ENCODE results near the gene CD4.

CD4 gene

DNA sequence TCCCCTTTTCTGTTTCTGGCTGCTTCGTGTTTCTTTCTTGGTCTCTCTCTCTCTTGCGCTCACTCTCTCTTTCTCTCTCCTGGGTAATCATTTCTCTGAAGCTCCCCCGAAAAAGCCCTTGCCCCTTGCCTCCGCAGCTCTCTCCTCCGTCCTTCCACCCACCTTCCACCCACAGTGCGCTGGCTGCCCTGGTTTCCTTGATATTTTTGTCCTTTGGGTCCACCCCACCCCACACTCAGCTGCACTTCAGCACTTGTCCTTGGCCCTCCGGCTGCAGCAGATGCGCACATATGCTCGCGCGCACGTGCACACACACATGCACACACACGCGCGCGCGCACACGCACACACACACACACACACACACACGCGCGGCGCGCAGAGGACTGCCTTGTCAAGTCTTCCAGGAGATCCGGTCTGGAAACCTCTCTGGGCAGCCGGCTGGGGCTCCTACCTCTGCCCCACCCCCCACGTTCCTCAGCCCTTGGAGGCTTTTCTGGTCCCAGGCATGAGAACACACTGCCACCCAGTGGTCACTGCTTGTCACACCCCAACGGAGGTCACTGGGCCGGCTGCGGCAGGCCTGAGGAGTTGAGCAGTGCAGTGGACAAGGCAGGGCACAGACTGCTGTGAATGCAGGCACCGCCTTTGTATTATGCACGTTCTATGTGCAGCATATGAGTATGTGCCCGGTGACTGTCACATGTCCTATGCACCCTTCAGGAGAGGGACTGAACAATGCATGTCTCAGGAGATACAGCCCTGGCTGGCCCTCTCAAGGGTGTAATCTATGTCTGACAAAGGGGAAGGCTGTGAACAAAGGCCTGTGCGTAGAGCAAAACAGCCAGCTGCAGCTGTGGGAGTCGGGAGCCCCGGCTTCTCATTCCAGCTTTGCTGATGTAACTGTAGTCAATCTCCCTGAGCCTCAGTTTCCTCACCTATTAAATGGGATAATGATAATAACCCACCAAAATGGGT, 10.5 kb upstream of the CD4 start:
- DNase-seq, result peak; percentile 90

- DNase-seq, result no peak
Measured at GRCh38 chr12:6779708-6780432, 9.5 kb upstream of the CD4 start.

- no peak for DNase-seq
Measured at GRCh38 chr12:6780573-6780972, 8.8 kb upstream of the CD4 start.

DNA sequence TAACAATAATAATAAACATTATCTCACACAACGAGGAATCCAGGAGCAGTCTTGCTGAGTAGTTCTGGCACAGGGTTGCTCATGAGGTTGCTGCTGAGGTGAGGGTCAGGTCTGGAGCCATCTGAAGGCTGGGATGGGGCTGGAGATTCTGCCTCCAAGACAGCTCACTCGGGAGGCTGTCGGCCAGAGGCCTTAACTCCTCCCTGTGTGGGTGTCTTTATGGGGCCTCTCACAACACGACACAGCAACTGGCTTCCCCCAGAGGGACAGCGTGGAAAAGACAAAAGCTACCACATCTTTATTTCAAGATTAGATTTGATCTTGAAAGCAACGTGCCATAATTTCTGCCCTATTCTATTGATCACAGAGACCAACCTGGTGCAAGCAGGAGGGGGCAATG, 7.2 kb upstream of the CD4 start:
- DNase-seq, result no peak

- DNase-seq, result no peak
Measured at GRCh38 chr12:6782850-6783566, 6.3 kb upstream of the CD4 start.

- no peak for DNase-seq
Measured at GRCh38 chr12:6783828-6784227, 5.5 kb upstream of the CD4 start.

DNA sequence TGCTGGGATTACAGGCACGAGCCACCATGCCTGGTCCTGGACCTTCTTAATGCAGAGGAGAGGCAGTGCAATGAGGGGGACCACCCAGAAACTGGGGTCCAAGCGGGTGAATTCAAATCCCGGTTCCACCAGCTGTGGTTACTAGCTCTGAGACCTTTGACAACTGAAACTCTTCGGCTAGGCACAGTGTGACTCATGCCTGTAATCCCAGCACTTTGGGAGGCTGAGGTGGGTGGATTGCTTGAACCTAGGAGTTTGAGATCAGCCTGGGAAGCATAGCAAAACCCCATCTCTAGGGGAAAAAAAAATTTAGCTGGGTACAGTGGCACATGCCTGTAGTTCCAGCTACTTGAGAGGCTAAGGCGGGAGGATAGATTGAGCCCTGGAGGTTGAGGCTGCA, 5.0 kb upstream of the CD4 start:
- DNase-seq, result no peak

DNA sequence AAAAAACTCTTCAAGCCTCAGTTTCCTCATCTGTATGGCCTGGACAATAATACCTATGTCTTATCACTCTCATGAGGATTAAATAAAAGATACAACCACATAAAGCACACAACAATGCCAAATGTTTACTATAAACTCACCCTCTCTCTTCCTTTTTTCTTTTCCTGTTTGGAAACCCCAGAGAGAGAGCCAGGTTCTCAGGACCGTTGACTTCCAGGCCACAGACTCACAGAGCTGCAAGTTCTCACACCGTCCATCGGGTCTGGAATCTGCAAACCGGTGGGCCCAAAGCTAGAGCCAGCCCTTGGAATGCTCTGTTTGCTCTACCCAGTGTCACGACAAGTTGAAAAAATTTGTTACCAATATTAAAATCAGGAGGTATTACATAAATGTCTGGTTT, 4.6 kb upstream of the CD4 start:
- no peak for DNase-seq

GRCh38 chr12:6786416-6787094, 2.8 kb upstream of the CD4 start:
- DNase-seq, result no peak

GRCh38 chr12:6787309-6787708, 2.0 kb upstream of the CD4 start:
- no peak for DNase-seq

- no peak for DNase-seq
Measured at GRCh38 chr12:6790496-6791150, 1.3 kb downstream of the CD4 start.

- no peak for DNase-seq
Measured at GRCh38 chr12:6791931-6792520, 2.7 kb downstream of the CD4 start.

GRCh38 chr12:6792522-6793201, 3.3 kb downstream of the CD4 start:
- no peak for DNase-seq

- DNase-seq, result no peak
Measured at GRCh38 chr12:6795088-6795487, 5.8 kb downstream of the CD4 start.

- DNase-seq, result no peak
Measured at GRCh38 chr12:6796576-6796975, 7.2 kb downstream of the CD4 start.

DNA sequence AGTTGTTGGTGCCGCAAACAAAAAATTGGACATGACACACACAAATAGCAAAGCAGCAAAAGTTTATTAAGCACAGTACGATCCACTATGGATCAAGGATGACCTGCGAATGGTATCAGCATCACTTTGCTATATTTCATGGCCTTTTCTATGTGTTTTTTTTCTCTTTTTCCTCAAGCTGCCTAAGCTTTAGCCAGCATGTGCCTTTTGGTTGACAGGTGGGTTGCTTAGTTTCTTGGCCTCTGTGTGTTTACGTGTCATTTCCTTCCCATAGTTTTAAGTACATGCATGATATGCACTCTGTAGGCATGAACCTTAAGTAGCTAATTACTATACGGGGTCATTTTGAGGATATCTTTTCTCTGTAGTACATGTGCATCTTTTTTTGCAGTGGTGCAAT, 9.8 kb downstream of the CD4 start:
- no peak for DNase-seq

DNA sequence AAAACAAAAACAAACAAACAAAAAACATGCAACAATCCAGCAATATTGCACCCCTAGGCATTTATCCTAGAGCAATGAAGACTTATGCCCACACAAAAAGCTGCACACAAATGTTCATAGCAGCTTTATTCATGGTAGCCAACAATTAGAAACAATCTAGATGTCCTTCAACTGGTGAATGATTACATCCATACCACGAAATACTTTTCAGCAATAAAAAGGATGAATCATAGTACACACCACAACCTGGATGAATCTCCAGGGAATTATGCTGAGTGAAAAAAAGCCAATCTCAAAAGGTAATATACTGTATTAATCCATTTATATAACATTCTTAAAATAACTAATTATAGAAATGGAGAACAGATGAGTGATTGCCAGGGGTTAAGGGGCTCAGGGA, 17.8 kb downstream of the CD4 start:
- DNase-seq, result no peak

DNA sequence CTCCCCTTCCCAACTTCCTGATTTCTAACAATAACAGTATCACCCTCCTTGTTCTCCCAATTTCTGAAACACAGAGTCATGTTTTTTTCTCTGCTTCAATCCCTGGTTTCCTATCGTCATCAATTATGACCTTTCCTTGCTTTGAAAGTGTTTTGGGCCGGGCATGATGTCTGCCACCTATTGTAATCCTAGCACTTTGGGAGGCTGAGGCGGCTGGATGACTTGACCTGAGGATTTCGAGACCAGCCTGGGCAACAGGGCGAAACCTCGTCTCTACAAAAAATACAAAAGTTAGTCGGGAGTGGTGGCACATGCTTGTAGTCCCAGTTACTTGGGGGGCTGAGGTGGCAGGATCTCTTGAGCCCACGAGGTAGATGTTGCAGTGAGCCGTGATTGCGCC, 19.7 kb downstream of the CD4 start:
- no peak for DNase-seq

DNA sequence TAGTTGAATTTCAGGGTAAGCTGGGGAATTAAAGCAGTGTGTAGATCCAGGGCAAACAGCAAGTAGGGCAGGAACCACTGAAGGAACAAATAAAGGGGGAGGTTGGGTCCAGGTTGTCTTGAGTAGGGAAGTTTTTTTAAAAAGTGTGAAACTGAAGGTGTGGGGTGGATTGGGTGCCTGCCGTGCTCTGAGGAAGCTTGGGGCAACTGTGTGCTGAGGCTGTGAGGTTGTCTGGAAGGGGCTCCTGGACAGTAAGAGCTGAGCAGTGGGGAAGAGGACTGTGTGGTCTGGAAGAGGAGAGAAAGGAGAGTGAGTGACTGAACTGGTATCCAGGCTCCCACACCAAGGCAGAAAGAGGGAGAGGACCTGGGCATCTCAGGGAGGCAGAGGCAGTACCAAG, 21.4 kb downstream of the CD4 start:
- no peak for DNase-seq

- DNase-seq, result no peak
Measured at GRCh38 chr12:6813363-6813762, 24.0 kb downstream of the CD4 start.

GRCh38 chr12:6816598-6816997, 27.3 kb downstream of the CD4 start:
- DNase-seq, result no peak

Measured in NCI-H2107 (cell line).